ENCODE data around the gene RAI1.

RAI1 gene

GRCh38 chr17:17716837-17717523 lies 35.7 kb downstream of the RAI1 start:
- no peak for DNase-seq (ENCODE audit: low read depth)

- no peak for DNase-seq (ENCODE audit: low read depth)
These were observed 37.0 kb downstream of the RAI1 start for GRCh38 chr17:17718251-17718650.

- DNase-seq (ENCODE audit: low read depth) = no peak
These were observed 38.1 kb downstream of the RAI1 start for GRCh38 chr17:17719199-17719940.

- DNase-seq (ENCODE audit: low read depth) = no peak
These were observed 38.8 kb downstream of the RAI1 start for GRCh38 chr17:17719966-17720543.

- DNase-seq (ENCODE audit: low read depth) = no peak
These were observed 39.9 kb downstream of the RAI1 start for GRCh38 chr17:17721140-17721668.

GRCh38 chr17:17722081-17722905 lies 41.0 kb downstream of the RAI1 start:
- peak; percentile 48 for DNase-seq (ENCODE audit: low read depth)

- DNase-seq (ENCODE audit: low read depth) = no peak
These were observed 41.7 kb downstream of the RAI1 start for GRCh38 chr17:17722906-17723353.

GRCh38 chr17:17723354-17724261 lies 42.4 kb downstream of the RAI1 start:
- peak; percentile 83 for DNase-seq (ENCODE audit: low read depth)

- peak; percentile 58 for DNase-seq (ENCODE audit: low read depth)
These were observed 43.2 kb downstream of the RAI1 start for GRCh38 chr17:17724307-17725010.

GRCh38 chr17:17725011-17725751 lies 43.9 kb downstream of the RAI1 start:
- DNase-seq (ENCODE audit: low read depth) = no peak

GRCh38 chr17:17725752-17726457 lies 44.6 kb downstream of the RAI1 start:
- no peak for DNase-seq (ENCODE audit: low read depth)

GRCh38 chr17:17726458-17727060 lies 45.3 kb downstream of the RAI1 start:
- DNase-seq (ENCODE audit: low read depth) = peak; percentile 21

GRCh38 chr17:17727111-17727659 lies 45.9 kb downstream of the RAI1 start:
- no peak for DNase-seq (ENCODE audit: low read depth)

GRCh38 chr17:17728146-17728545 lies 46.9 kb downstream of the RAI1 start:
- DNase-seq (ENCODE audit: low read depth) = no peak

- DNase-seq (ENCODE audit: low read depth) = peak; percentile 73
These were observed 47.4 kb downstream of the RAI1 start for GRCh38 chr17:17728550-17729251.

GRCh38 chr17:17729620-17730249 lies 48.5 kb downstream of the RAI1 start:
- DNase-seq (ENCODE audit: low read depth) = peak; percentile 32
